SK-N-SH (cell line): Measurements from ENCODE around the gene DGKI. TPM values are rescaled to one million over a fixed set of nuclear protein-coding genes. Genes with fewer than 3 reads are reported as not detected.
A peak's percentile ranks its signal among the peaks of the same experiment; 100 is the strongest.

Source experiments
- CTCF ChIA-PET: fragments of 300-600, 350-600 bp; formaldehyde crosslinking; extraction: SDS; loops from one replicate; lab custom pipeline; 2021; lab: Yijun Ruan, JAX
- POLR2A ChIA-PET: fragments of 350-600 bp; sonication (Branson Sonifier 250); formaldehyde crosslinking; extraction: SDS; loops from one replicate; lab custom pipeline; 2020; ENCODE audit warnings: antibody characterized with exemption, inconsistent platforms; lab: Yijun Ruan, JAX
- DNase-seq: peaks from one replicate; pipeline ENCODE4 v3.0.0; 2012
- H2AFZ ChIP-seq: fragments of 200-600 bp; sonication (generic); 2 replicates; pipeline ENCODE4 v1.8.1; 2016; ENCODE audit warnings: antibody characterized with exemption, mild to moderate bottlenecking, low read depth
- H3F3A ChIP-seq: fragments of 200-600 bp; sonication (generic); replicated peaks from 2 replicates; pipeline ENCODE3; 2016; ENCODE audit warnings: antibody characterized with exemption, mild to moderate bottlenecking; ENCODE audit not compliant: insufficient read depth
- H3K27ac ChIP-seq, 2 experiments: fragments of 200-500 bp in 1 of 2; fragments of 200-600 bp in 1 of 2; sonication (Bioruptor generic) in 1 of 2; sonication (generic), shearing (Covaris generic) in 1 of 2; 2 replicates each; pipeline versions ENCODE4 v1.5.1 to v1.6.1; 2014 to 2016; ENCODE audit warnings: low read depth in 2 of 2, inconsistent platforms in 1 of 2, low read length in 1 of 2, mild to moderate bottlenecking in 1 of 2, mixed read lengths in 1 of 2
- H3K27me3 ChIP-seq: fragments of 200-600 bp; sonication (generic), shearing (Covaris generic); 2 replicates; pipeline ENCODE4 v1.6.1; 2016; ENCODE audit warnings: mixed run types; ENCODE audit not compliant: insufficient read depth
- H3K36me3 ChIP-seq, 2 experiments: fragments of 200-500 bp in 1 of 2; fragments of 200-600 bp in 1 of 2; sonication (Bioruptor generic) in 1 of 2; sonication (generic) in 1 of 2; replicated peaks in 1 of 2; 2 replicates each; pipeline versions ENCODE3 to v1.5.1; 2014 to 2016; ENCODE audit warnings: low read length in 1 of 2, mild to moderate bottlenecking in 1 of 2; ENCODE audit not compliant: insufficient read depth in 2 of 2, control insufficient read depth in 1 of 2
- H3K4me1 ChIP-seq, 2 experiments: fragments of 200-500 bp in 1 of 2; fragments of 200-600 bp in 1 of 2; sonication (Bioruptor generic) in 1 of 2; sonication (generic), shearing (Covaris generic) in 1 of 2; 2 replicates each; pipeline versions ENCODE4 v1.5.1 to v1.6.1; 2014 to 2016; ENCODE audit warnings: low read depth in 1 of 2, low read length in 1 of 2, mixed run types in 1 of 2; ENCODE audit not compliant: insufficient read depth in 2 of 2, control insufficient read depth in 1 of 2
- H3K4me2 ChIP-seq: fragments of 200-600 bp; sonication (generic), shearing (Covaris generic); 2 replicates; pipeline ENCODE4 v1.6.1; 2017; ENCODE audit warnings: mixed run types
- H3K4me3 ChIP-seq, 2 experiments: fragments of 200-500 bp in 1 of 2; fragments of 200-600 bp in 1 of 2; sonication (Bioruptor generic) in 1 of 2; sonication (generic), shearing (Covaris generic) in 1 of 2; 2 replicates each; pipeline versions ENCODE4 v1.5.1 to v1.8.1; 2014 to 2016; ENCODE audit warnings: low read depth in 2 of 2, inconsistent platforms in 1 of 2, low read length in 1 of 2, mild to moderate bottlenecking in 1 of 2, mixed read lengths in 1 of 2, moderate library complexity in 1 of 2
- H3K79me2 ChIP-seq: fragments of 200-600 bp; sonication (generic); 2 replicates; pipeline ENCODE4 v1.8.1; 2017; ENCODE audit warnings: mild to moderate bottlenecking; ENCODE audit not compliant: insufficient read depth
- H3K9ac ChIP-seq: fragments of 200-600 bp; sonication (generic); 2 replicates; pipeline ENCODE4 v1.6.1; 2017; ENCODE audit warnings: mixed run types
- H3K9me2 ChIP-seq: fragments of 200-600 bp; sonication (generic); 2 replicates; pipeline ENCODE4 v1.6.1; 2017; ENCODE audit warnings: mixed run types
- H3K9me3 ChIP-seq: fragments of 200-600 bp; sonication (generic); 2 replicates; pipeline ENCODE4 v1.6.1; 2017; ENCODE audit warnings: mixed run types, mild to moderate bottlenecking, moderate library complexity
- H4K20me1 ChIP-seq: fragments of 200-600 bp; sonication (generic); 2 replicates; pipeline ENCODE4 v1.6.1; 2017; ENCODE audit warnings: mild to moderate bottlenecking, mixed run types; ENCODE audit not compliant: insufficient read depth
- ELF1 ChIP-seq: IDR thresholded peaks from 2 replicates; pipeline ENCODE4 v1.4.0; 2012
- EP300 ChIP-seq, 2 experiments: IDR thresholded peaks; 2 replicates each; pipeline versions ENCODE4 v1.4.0 to v1.6.1; 2012; ENCODE audit warnings: borderline replicate concordance in 1 of 2, low read depth in 1 of 2, low read length in 1 of 2
- FOSL2 ChIP-seq: IDR thresholded peaks from 2 replicates; pipeline ENCODE4 v1.4.0; 2012; ENCODE audit warnings: low read depth, mild to moderate bottlenecking, moderate library complexity, borderline replicate concordance
- FOXJ3 ChIP-seq: sonication (generic); formaldehyde crosslinking; IDR thresholded peaks from 2 replicates; pipeline ENCODE4 v1.5.1; 2020; ENCODE audit warnings: mild to moderate bottlenecking, missing genetic modification reagents
- GATA2 ChIP-seq: sonication (generic); formaldehyde crosslinking; IDR thresholded peaks from 2 replicates; pipeline ENCODE4 v1.5.0; 2020; ENCODE audit warnings: mild to moderate bottlenecking, missing genetic modification reagents
- IRF3 ChIP-seq: fragments of 150-350 bp; IDR thresholded peaks from 2 replicates; pipeline ENCODE4 v1.6.1; 2016; ENCODE audit warnings: mild to moderate bottlenecking, low read depth, low read length
- JUND ChIP-seq: IDR thresholded peaks from 2 replicates; pipeline ENCODE4 v1.4.0; 2012
- MAX ChIP-seq: IDR thresholded peaks from 2 replicates; pipeline ENCODE4 v1.4.0; 2012; ENCODE audit warnings: low read depth
- MEF2A ChIP-seq: IDR thresholded peaks from 2 replicates; pipeline ENCODE4 v1.4.0; 2012; ENCODE audit warnings: low read depth, borderline replicate concordance
- NRF1 ChIP-seq: IDR thresholded peaks from 2 replicates; pipeline ENCODE4 v1.6.1; 2012; ENCODE audit warnings: low read depth, mild to moderate bottlenecking, low read length
- REST ChIP-seq: IDR thresholded peaks from 2 replicates; pipeline ENCODE4 v1.6.1; 2012; ENCODE audit warnings: mild to moderate bottlenecking, low read depth, low read length, moderate library complexity
- SIN3A ChIP-seq: IDR thresholded peaks from 2 replicates; pipeline ENCODE4 v1.6.1; 2012; ENCODE audit warnings: low read depth, mild to moderate bottlenecking, low read length, moderate library complexity, borderline replicate concordance
- TCF12 ChIP-seq: IDR thresholded peaks from 2 replicates; pipeline ENCODE4 v1.4.0; 2012
- TEAD4 ChIP-seq: IDR thresholded peaks from 2 replicates; pipeline ENCODE4 v1.4.0; 2012; ENCODE audit warnings: mild to moderate bottlenecking, borderline replicate concordance; ENCODE audit not compliant: insufficient read depth
- YY1 ChIP-seq: IDR thresholded peaks from 2 replicates; pipeline ENCODE4 v1.4.0; 2012; ENCODE audit warnings: low read depth, mild to moderate bottlenecking
- WGBS: methylation state at CpG from one replicate; pipeline ENCODE4 v1.1.6; 2017; ENCODE audit warnings: low lambda C conversion rate; 5-methylcytosine and 5-hydroxymethylcytosine counted together
- polyA plus RNA-seq, 3 experiments: library from polyadenylated mRNA; depleted of rRNA; stranded (reverse); fragments of >200 nt; gene quantifications; 2 replicates each; pipeline ENCODE4 v1.2.3, GENCODE V29; 2012

DGKI gene
- polyA plus RNA-seq, 1 of the 3 experiments (the other 2 are of a cell fraction) = 1.3 TPM

GRCh38 chr7:137873979-137874777, 27.4 kb upstream of the DGKI start (continued):
- TF ChIP-seq GATA2 (peak; percentile 60), MAX (peak; percentile 73; the same call in 1 of the 2 replicates), REST (0 out of 2 replicates have a peak, but pooled peaks have one; percentile 4), NRF1 (no peak), IRF3 (no peak)
- TF ChIP-seq, all 33 proteins: peak for 18

- H3K27me3 ChIP-seq = no peaks in the 10 kb centered on the region
- no peaks in the 10 kb centered on the region for H3K79me2 ChIP-seq
- H3K9ac ChIP-seq = peak overlapping the region; percentile 52
- TF ChIP-seq ELF1 = no peak
- no peak for TF ChIP-seq YY1
- TF ChIP-seq MEF2A = no peak
- no peak for TF ChIP-seq TEAD4
- TF ChIP-seq EP300 (IDR thresholded peaks at IDR 0.05; ENCODE audit: borderline replicate concordance in 1 of 2, low read depth in 1 of 2, low read length in 1 of 2) = no peak
- TF ChIP-seq TCF12 = peak; percentile 57
- no peak for TF ChIP-seq FOXJ3
- TF ChIP-seq JUND = peak; percentile 44; the same call in 1 of the 2 replicates
- no peak for TF ChIP-seq SIN3A
- TF ChIP-seq FOSL2 = peak; percentile 35; the same call in 1 of the 2 replicates
- TF ChIP-seq MAX = 0 out of 2 replicates have a peak, but pooled peaks have one; percentile 15
- TF ChIP-seq, all 33 proteins: peak for 4
- peaks cover 19 to 32% of the 10 kb centered on the region in 2 experiments for H3K4me1 ChIP-seq
- no peaks in the 10 kb centered on the region for H3K9me3 ChIP-seq
- H3K4me3 ChIP-seq = no peak overlapping the region
- H4K20me1 ChIP-seq = no peaks in the 10 kb centered on the region
- no peak overlapping the region for H2AFZ ChIP-seq
- peaks cover 38 to 56% of the 10 kb centered on the region in 2 experiments for H3K36me3 ChIP-seq
- H3K9me2 ChIP-seq = no peaks in the 10 kb centered on the region
- ChIA-PET POLR2A (no interaction called here), CTCF (interaction anchor here (0.8 to 1.5 kb wide), 2 partner anchors 11 to 129 kb away, joined by 3 read pairs; partner anchors contain the start of gene CREB3L2)
- DNase-seq = no peak
- peak overlapping the region; percentile 59 for H3K4me2 ChIP-seq
- 61% methylated on average over 3 of the region's 3 CpGs for WGBS
- H3K27ac ChIP-seq = peak overlapping the region; percentile 75 to 97
- peaks cover 41% of the 10 kb centered on the region for H3F3A ChIP-seq
Measured at GRCh38 chr7:137873524-137873923, 26.8 kb upstream of the DGKI start.
